ENCODE measurements around the gene PDIA6.

PDIA6 gene

GRCh38 chr2:10733566-10733925, 79.0 kb downstream of the PDIA6 start:
- Histone ChIP-seq H3K27ac (ENCODE audit: low read depth, low read length) (no peak overlapping the region), H3K27me3 (ENCODE audit: insufficient read depth, low read length) (no peaks in the 10 kb centered on the region), H3K4me3 (ENCODE audit: low read length) (no peak overlapping the region), H3K4me1 (ENCODE audit: insufficient read depth, low read length) (no peaks in the 10 kb centered on the region), H3K36me3 (ENCODE audit: insufficient read depth, low read length) (no peaks in the 10 kb centered on the region), H3K9ac (ENCODE audit: low read depth, low read length) (no peak overlapping the region), H3K9me3 (ENCODE audit: insufficient read depth, low read depth, low read length) (no peaks in the 10 kb centered on the region)
- WGBS, result 85% methylated on average over 6 of the region's 6 CpGs

All from HUES64 (cell line).